Measurements from ENCODE around the gene ZNF521.

Gene ZNF521

GRCh38 chr18:25251068-25251467 is 100.9 kb downstream of the ZNF521 start:
- DNase-seq, result no peak

GRCh38 chr18:25250474-25250851 is 101.5 kb downstream of the ZNF521 start:
- no peak for DNase-seq

DNA sequence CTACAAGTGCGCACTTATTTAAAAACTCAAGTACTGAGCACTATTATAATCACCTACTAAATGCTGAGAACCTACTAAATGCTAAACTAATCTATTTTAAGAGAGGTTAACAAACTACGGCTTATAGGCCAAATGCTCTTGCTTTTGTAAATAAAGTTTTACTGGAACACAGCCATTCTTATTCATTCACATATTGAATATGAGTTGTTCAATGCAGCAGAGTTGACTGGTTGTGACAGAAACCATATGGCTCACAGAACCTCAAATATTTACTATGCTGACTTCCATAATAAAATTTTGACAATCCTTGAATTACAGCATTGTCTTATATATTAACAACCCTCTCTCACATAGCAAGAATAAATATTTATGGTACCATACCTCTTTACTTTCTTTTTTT is 103.2 kb downstream of the ZNF521 start:
- DNase-seq, result no peak

DNA sequence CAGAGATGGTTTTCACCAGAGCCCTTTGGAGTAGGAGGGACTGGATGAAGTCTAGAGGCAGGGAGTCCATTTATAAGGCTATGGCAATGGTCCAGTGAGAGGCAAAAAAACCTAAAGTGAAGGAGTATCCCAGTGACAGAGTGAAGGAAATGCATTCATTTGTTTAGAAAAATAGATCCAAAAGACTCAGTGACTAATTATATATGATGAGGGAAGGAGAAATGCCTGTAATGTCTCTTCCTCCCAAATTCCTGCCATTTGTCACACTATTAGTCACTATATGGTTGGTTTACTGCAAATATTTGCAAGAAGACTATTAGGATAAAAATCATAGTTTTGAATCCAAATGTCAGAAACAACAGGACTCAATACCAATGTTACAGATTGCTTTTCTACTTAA is 104.2 kb downstream of the ZNF521 start:
- no peak for DNase-seq

- no peak for DNase-seq
Measured at GRCh38 chr18:25244924-25245698, 106.9 kb downstream of the ZNF521 start.

GRCh38 chr18:25244170-25244569 is 107.8 kb downstream of the ZNF521 start:
- DNase-seq, result no peak

DNA sequence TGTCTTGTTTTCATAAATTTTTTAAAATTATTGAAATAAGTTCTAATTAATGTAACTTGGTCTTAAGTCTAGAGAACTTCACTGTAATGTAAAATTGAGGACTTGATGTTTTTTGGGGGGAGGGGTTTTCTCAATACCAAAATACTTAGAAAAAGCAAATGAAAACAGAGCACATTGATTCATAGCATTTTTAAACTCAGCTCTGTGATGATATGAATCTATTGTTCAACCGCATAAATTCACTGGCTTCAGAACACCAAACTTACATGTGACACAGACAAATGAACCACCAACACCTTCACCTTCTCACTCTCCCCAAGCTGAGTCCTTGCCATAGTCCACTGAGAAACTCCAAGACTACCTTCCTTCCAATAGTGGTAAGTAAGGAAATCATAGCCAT is 108.2 kb downstream of the ZNF521 start:
- no peak for DNase-seq

GRCh38 chr18:25243257-25243656 is 108.7 kb downstream of the ZNF521 start:
- no peak for DNase-seq

- no peak for DNase-seq
Measured at GRCh38 chr18:25240420-25240770, 111.6 kb downstream of the ZNF521 start.

GRCh38 chr18:25239581-25240419 is 112.2 kb downstream of the ZNF521 start:
- DNase-seq, result no peak

DNA sequence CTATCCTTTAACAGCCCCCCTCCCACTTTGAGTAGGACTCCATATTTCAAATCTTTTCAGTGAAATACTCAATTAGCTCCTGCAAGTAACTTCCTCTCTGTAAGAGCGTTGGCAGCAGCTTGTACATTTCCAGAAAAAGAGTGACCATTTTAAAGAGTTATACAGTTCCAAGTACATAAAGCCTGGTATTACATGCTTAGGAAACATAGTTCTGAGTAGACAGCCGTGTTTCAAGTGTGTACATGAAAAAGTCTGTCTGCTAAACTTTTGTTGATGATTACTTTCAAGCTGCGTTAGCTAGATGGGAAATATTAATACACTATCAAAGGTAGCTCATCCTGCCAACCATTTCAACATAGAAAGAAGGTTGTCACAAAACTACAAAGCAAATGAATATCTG is 112.8 kb downstream of the ZNF521 start:
- DNase-seq, result no peak

- DNase-seq, result no peak
Measured at GRCh38 chr18:25237571-25238267, 114.2 kb downstream of the ZNF521 start.

DNA sequence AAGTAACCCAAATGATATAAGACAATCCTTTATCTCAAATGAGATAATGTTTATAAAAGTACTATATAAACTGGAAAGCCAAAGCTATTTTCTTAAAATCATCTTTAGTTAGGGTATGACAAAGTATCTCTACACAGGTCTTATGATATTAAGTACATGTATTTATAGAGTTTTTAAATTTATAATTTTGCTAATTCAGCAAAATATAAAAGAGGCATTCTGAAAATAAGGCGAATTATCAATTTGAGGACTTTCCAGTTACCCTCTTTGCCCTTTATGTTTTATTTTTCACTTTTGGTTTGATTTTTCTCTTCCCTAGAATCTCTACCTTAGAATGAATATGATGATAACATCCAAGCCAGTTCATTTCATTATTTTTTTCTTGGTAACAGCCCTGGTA is 115.2 kb downstream of the ZNF521 start:
- no peak for DNase-seq

DNA sequence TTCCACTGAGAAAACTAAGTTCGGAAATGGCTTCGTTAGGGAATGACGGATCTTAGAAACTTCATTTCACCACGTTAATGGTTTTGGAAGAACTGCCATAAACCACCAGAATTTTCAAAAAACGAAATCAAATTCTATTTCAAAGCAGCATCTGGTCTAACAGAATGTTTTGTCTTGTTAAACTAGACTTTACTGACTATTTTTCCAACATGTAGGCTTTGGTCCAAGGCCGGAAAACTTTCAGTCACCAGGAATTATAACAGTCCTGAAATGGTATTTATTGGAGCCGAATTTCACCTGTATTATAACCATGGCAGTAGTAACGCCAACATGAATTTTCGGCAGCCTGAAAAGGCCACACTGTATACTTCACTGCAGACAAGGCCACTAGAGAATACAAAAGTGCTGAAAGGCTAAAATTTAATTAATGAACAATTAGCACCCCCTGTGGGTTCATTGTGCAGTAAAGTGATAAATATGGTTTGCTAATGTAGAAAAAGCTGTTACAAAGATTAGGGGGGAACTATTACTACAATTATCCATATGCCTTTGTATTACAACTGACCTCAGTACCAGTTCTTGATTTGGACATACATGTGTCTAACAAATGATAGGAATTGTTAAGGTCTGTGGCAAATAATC is 116.4 kb downstream of the ZNF521 start:
- DNase-seq, result no peak

DNA sequence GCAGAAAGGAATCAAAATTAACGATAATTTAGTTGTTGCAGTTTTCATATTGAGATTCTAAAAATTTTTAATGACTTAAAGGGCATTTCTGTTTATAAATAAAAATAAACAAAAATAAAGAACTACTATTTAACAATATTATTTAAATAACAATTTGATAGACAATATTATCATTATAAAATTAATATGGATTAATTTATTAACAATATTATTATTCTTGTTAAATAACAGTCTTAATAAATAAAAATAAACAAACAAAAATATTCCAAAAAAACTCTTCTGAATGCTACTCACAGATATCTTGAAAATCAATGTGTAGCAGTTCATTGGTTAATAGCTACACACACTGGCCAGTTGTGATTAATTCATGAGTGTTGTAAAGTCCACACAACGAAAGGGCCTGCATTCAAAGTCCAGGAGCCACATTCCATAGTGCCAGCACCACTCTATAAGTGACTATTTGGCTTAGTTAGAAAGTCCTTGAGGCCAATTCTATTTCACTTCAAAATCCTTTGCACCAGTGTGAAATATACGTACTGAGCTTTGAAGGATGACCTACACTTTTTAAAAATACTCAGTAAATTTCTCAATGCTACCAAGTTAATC is 117.1 kb downstream of the ZNF521 start:
- DNase-seq, result no peak

GRCh38 chr18:25234322-25234639 is 117.7 kb downstream of the ZNF521 start:
- DNase-seq, result no peak

DNA sequence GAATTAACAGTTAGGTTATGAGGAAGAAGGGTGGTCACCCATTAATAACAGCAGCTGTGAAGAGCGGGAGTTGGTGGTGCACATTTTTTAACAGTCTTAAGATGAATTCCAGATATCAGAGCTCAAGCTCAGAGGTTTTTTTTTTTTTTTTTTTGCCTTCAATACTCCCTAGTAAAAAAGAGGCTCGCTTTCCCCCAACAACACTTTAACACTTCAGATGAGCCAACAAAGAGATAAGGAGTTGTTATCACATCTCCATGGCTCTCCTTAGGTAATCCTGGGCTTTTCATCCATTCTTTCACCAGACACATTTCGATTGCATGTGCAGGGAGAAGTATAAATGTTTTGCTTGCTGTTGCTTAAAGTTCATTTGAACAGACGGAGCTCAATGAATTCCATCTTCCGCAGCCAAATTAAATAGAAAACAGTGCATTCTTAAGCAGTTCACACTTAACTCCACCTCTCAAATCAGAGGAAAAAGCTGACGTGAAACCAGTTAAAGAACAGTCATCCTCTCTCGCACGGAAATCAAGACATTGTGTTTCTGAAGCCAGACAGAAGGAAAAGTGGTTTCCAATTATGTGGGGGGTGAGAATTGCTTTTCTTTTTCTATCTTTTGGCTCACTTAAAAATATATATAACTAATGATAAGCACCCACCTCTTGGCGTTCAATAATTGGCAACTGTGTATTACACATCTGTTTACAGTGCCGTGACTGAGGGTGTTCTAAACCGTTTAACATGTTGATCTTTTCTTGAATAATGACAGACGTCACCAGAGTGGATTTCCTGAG is 118.2 kb downstream of the ZNF521 start:
- no peak for DNase-seq

DNA sequence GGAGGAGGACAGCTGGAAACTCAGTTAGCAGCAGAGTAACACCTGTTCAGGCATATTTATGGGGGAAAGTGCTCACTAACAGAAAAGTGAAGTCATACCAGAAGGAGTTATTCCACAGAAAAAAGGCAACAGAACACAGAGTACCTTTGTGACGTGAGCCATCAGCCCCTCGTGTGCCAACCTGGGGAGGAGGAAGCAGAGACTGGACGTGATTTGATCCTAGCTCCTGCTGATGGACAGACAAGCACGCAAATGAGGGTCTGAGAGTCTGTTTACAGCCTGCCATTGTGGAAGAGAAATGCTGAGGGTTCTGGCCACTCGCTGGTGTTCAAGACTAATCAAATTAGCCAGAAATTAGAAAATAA is 120.7 kb downstream of the ZNF521 start:
- DNase-seq, result peak in 4 of 58 donors; percentile 36 to 58 (median 44)

GRCh38 chr18:25230658-25231326 is 121.2 kb downstream of the ZNF521 start:
- DNase-seq, result peak in 57 of 58 donors; percentile 20 to 92 (median 73)

DNA sequence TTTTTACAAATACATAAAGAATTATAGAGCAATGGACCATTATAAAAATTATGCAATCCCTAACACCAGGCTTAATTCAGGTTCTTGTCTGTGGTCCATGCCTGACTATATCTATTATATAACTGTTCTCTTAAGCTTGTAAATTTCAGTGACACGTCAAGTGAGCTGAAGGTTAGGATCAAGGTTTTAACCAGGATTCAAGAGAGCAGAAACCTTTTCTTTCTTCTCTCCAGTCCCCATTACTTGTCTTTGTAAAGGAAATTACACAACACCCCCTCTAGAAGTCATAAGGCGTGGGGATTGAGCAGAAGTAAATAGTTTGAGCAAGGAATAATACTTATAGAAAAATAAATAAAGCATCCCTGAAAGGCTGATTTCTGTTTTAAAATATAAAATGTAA is 122.0 kb downstream of the ZNF521 start:
- DNase-seq, result no peak

Data from anterior cingulate cortex (tissue), 58 donors.